ENCODE results near the gene URI1.

URI1 gene

DNA sequence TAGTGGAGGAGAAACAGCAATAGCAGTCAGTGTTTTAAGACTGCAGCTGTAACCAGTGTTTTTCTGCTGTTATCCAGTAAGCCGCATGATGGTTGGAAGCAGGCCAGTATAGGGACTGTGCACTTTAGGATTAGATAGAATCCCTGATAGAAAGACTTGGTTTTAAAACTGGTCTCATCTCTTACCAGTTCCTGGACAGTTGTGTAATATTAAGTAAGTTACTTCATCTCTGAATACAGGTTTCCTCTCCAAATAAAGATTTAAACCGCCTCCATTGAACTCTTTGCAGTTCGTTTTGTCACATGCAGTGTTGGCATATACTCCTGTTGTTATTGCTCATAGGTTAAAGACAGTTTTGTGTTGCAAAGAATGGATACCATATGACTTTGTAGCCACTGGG lies 25.6 kb downstream of the URI1 start:
- peak; percentile 55 to 63 for DNase-seq (ENCODE audit: low read depth in 2 of 2)
- TF ChIP-seq, protein P1, sequence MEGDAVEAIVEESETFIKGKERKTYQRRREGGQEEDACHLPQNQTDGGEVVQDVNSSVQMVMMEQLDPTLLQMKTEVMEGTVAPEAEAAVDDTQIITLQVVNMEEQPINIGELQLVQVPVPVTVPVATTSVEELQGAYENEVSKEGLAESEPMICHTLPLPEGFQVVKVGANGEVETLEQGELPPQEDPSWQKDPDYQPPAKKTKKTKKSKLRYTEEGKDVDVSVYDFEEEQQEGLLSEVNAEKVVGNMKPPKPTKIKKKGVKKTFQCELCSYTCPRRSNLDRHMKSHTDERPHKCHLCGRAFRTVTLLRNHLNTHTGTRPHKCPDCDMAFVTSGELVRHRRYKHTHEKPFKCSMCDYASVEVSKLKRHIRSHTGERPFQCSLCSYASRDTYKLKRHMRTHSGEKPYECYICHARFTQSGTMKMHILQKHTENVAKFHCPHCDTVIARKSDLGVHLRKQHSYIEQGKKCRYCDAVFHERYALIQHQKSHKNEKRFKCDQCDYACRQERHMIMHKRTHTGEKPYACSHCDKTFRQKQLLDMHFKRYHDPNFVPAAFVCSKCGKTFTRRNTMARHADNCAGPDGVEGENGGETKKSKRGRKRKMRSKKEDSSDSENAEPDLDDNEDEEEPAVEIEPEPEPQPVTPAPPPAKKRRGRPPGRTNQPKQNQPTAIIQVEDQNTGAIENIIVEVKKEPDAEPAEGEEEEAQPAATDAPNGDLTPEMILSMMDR (IDR thresholded peaks at IDR 0.05; ENCODE audit: low read depth, low read length) = no peak
- H3K4me3 ChIP-seq (replicated peaks in 1 of 2; ENCODE audit: low read depth in 2 of 2, low read length in 2 of 2) = no peak overlapping the region

DNA sequence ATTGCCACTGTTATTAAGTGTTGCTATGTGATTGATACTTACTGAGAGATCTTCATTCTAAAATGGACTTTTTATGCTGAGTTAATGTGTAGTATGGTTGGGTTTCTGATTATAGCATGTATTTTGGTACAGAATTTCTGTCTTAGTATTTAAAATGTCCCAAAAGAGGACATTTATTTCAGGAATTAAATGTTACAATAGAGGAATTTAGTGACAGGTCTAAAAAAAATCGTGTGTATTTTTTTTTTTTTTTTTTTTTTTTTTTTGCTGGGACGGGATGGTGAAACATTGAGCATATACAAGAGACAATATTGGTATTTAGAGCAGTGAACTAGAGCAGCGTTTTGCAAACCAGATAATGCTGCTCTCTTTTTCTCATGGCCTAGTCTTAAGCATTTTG lies 27.9 kb downstream of the URI1 start:
- TF ChIP-seq, protein P1 (IDR thresholded peaks at IDR 0.05; ENCODE audit: low read depth, low read length) = no peak
- H3K4me3 ChIP-seq (replicated peaks in 1 of 2; ENCODE audit: low read depth in 2 of 2, low read length in 2 of 2) = no peak overlapping the region
- DNase-seq (ENCODE audit: low read depth in 2 of 2) = no peak

DNA sequence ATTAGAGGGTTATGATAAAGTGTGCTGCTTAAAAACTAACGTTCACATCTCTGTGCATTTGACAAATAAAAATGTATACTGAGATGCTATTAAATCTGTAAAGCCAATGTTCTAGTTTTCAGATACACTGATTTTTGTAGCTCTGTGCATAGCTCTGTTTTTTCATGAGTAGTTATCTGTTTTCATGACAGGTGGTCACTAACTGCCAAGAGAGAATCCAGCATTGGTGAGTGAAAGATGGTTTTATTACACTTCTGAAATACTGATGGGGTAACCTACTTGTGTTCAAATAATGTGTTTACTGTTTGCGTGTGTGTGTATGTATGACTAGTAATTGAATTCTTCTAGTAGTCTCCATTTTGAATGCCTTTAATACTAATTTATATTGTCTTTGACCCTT lies 29.0 kb downstream of the URI1 start:
- no peak overlapping the region for H3K4me3 ChIP-seq (replicated peaks in 1 of 2; ENCODE audit: low read depth in 2 of 2, low read length in 2 of 2)
- TF ChIP-seq, protein P1 (IDR thresholded peaks at IDR 0.05; ENCODE audit: low read depth, low read length) = no peak
- no peak for DNase-seq (ENCODE audit: low read depth in 2 of 2)

DNA sequence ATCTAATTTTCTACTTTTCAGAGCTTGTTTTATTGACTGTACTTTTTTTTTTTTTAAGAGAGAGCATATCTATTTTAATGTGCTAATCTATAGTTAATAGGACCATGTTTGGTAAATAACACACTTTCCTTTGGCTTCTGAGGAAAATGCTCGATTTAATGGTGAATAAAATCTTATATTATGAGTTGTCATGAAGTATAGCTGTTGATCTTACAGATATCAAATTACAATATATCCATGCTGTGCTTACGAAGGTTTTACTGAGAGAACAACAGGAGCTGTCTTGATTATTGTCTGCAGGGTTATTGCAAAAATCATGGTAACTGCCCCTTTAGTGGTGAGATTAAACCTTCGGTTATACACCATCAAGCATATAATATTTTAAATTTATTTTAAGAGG lies 29.6 kb downstream of the URI1 start:
- DNase-seq (ENCODE audit: low read depth in 2 of 2) = no peak
- TF ChIP-seq, protein P1 (IDR thresholded peaks at IDR 0.05; ENCODE audit: low read depth, low read length) = no peak
- H3K4me3 ChIP-seq (replicated peaks in 1 of 2; ENCODE audit: low read depth in 2 of 2, low read length in 2 of 2) = no peak overlapping the region

DNA sequence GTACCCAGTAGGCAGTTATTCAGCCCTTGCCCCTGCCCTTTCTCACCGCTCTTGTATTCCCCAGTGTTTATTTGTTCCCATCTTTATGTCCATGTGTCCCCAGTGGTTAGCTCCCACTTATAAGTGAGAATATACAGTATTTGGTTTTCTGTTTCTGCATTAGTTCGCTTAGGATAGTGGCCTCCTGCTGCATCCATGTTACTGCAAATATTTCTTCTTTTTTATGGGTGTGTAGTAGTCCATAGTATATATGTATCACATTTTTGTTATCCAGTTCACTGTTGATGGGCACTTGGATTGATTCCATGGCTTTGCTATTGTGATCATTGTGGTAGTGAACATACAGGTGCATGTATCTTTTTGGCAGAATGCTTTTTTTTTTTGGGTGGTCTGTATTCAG lies 32.7 kb downstream of the URI1 start:
- no peak for DNase-seq (ENCODE audit: low read depth in 2 of 2)
- no peak overlapping the region for H3K4me3 ChIP-seq (replicated peaks in 1 of 2; ENCODE audit: low read depth in 2 of 2, low read length in 2 of 2)
- TF ChIP-seq, protein P1 (IDR thresholded peaks at IDR 0.05; ENCODE audit: low read depth, low read length) = no peak

DNA sequence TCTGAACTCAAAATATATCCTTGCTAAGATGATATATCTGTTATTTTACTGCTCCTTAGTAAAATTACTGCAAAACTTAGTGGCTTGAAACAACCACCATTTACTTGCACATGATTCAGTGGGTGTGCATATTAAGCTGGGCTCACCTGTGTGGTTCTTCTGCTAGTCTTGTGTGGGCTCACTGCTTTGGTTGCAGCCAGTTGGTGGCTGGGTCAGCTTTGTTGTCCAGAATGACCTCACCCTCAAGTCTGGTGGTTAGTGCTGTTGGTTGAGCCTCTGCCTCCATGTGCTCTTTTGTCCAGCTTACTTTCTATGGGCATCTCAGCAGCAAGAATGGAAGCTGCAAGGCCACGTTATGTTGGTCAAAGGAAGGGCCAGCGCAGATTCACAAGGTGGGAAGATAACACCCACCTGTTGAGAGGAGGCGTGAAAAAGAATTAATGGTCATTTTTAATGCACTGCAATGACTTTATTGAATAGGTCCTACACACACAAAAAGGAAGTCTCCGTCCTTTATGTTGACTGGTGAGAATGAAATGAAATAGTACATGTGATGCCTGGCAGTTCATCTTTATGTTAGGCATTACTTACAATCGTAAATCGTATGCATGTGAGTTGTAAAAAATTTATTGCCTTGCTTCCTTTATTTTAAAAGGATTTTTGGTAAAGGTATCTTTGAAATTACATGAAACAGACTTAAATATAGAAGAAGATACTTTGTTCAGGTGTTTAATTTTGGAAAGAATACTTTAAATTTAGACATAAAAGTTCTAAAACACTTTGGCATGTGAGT lies 34.3 kb downstream of the URI1 start:
- DNase-seq (ENCODE audit: low read depth in 2 of 2) = no peak
- no peak overlapping the region for H3K4me3 ChIP-seq (replicated peaks in 1 of 2; ENCODE audit: low read depth in 2 of 2, low read length in 2 of 2)
- TF ChIP-seq, protein P1 (IDR thresholded peaks at IDR 0.05; ENCODE audit: low read depth, low read length) = no peak

DNA sequence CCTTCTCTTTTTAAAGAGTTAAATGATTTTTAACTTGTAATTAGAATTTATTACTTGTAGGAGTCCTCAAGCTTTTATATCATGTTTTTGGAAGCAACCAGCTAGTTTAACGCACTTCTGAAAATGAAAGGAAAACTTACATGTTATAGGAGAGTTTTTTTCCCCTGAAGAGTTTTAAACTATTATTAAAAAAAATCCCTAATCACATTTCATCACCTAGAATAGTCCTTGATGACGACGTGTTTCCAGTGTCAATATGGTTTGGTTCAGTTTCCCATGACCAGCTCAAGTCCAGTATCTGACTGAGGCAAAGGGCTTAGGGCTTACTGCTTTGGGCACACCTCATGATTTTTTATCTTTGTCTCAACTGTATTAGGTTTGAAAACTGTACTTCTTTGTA lies 36.0 kb downstream of the URI1 start:
- DNase-seq (ENCODE audit: low read depth in 2 of 2) = no peak
- no peak overlapping the region for H3K4me3 ChIP-seq (replicated peaks in 1 of 2; ENCODE audit: low read depth in 2 of 2, low read length in 2 of 2)
- TF ChIP-seq, protein P1 (IDR thresholded peaks at IDR 0.05; ENCODE audit: low read depth, low read length) = no peak

Data from cardiac fibroblast (primary cell).